ENCODE measurements around the gene CDKN2B-AS1.

Gene CDKN2B-AS1

GRCh38 chr9:22124263-22125011 lies 129.8 kb downstream of the CDKN2B-AS1 start:
- no peak for DNase-seq

- DNase-seq = no peak
Measured at GRCh38 chr9:22129133-22129532, 134.5 kb downstream of the CDKN2B-AS1 start.

GRCh38 chr9:22129633-22130032 lies 135.0 kb downstream of the CDKN2B-AS1 start:
- DNase-seq = no peak

- no peak for DNase-seq
Measured at GRCh38 chr9:22131817-22132216, 137.2 kb downstream of the CDKN2B-AS1 start.

- no peak for DNase-seq
Measured at GRCh38 chr9:22134390-22134789, 139.8 kb downstream of the CDKN2B-AS1 start.

GRCh38 chr9:22136461-22137096 lies 142.0 kb downstream of the CDKN2B-AS1 start:
- DNase-seq = no peak

GRCh38 chr9:22138956-22139660 lies 144.5 kb downstream of the CDKN2B-AS1 start:
- no peak for DNase-seq

- no peak for DNase-seq
Measured at GRCh38 chr9:22141908-22142307, 147.3 kb downstream of the CDKN2B-AS1 start.

GRCh38 chr9:22142671-22143070 lies 148.1 kb downstream of the CDKN2B-AS1 start:
- DNase-seq = no peak

GRCh38 chr9:22143799-22144625 lies 149.4 kb downstream of the CDKN2B-AS1 start:
- no peak for DNase-seq

- DNase-seq = no peak
Measured at GRCh38 chr9:22146604-22147003, 152.0 kb downstream of the CDKN2B-AS1 start.

- no peak for DNase-seq
Measured at GRCh38 chr9:22147813-22148527, 153.4 kb downstream of the CDKN2B-AS1 start.

- no peak for DNase-seq
Measured at GRCh38 chr9:22148528-22148875, 153.9 kb downstream of the CDKN2B-AS1 start.

- DNase-seq = no peak
Measured at GRCh38 chr9:22148876-22149637, 154.5 kb downstream of the CDKN2B-AS1 start.

GRCh38 chr9:22154064-22154463 lies 159.5 kb downstream of the CDKN2B-AS1 start:
- DNase-seq = no peak

GRCh38 chr9:22156586-22156985 lies 162.0 kb downstream of the CDKN2B-AS1 start:
- DNase-seq = no peak

GRCh38 chr9:22157276-22157675 lies 162.7 kb downstream of the CDKN2B-AS1 start:
- DNase-seq = no peak

GRCh38 chr9:22157828-22158227 lies 163.2 kb downstream of the CDKN2B-AS1 start:
- DNase-seq = no peak

- DNase-seq = no peak
Measured at GRCh38 chr9:22158271-22158670, 163.7 kb downstream of the CDKN2B-AS1 start.

GRCh38 chr9:22158927-22159346 lies 164.3 kb downstream of the CDKN2B-AS1 start:
- no peak for DNase-seq

- DNase-seq = no peak
Measured at GRCh38 chr9:22159586-22159985, 165.0 kb downstream of the CDKN2B-AS1 start.

GRCh38 chr9:22160221-22160620 lies 165.6 kb downstream of the CDKN2B-AS1 start:
- DNase-seq = no peak

Measured in NCI-H1092 (cell line).